GM19324 (cell line): ENCODE results near the gene DYRK3.
A peak's percentile ranks its signal among the peaks of the same experiment; 100 is the strongest.
"Not testable (repeated sequence)": the region's sequence is repeated elsewhere in the genome, so short reads cannot be mapped to it uniquely, and the experiment has no call there.

Source experiments
- ATAC-seq: cut with Tn5 transposase; IDR thresholded peaks from one replicate; pipeline ENCODE4 v1.9.1; 2021; ENCODE audit warnings: mild to moderate bottlenecking, moderate library complexity; ENCODE audit not compliant: unreplicated experiment, low FRiP score

Gene DYRK3

GRCh38 chr1:206635080-206635977 is at the start of gene DYRK3:
Gene DYRK3 (plus strand): TSS chr1:206635536. CDS start chr1:206635704, 168 bp downstream.
- ATAC-seq: peak; percentile 95

- ATAC-seq: no peak
Observed at GRCh38 chr1:206586501-206587445, 48.6 kb upstream of the DYRK3 start.

- ATAC-seq: no peak
Observed at GRCh38 chr1:206587904-206588303, 47.4 kb upstream of the DYRK3 start.

GRCh38 chr1:206588492-206588891 is 46.8 kb upstream of the DYRK3 start:
- no peak for ATAC-seq

GRCh38 chr1:206589206-206589605 is 46.1 kb upstream of the DYRK3 start:
- ATAC-seq: no peak

- ATAC-seq: no peak
Observed at GRCh38 chr1:206590025-206590758, 45.1 kb upstream of the DYRK3 start.

GRCh38 chr1:206591226-206591625 is 44.1 kb upstream of the DYRK3 start:
- ATAC-seq: no peak

GRCh38 chr1:206591696-206592095 is 43.6 kb upstream of the DYRK3 start:
- ATAC-seq: no peak

- ATAC-seq: no peak
Observed at GRCh38 chr1:206593351-206593925, 41.9 kb upstream of the DYRK3 start.

GRCh38 chr1:206595581-206596318 is 39.6 kb upstream of the DYRK3 start:
- ATAC-seq: no peak

- no peak for ATAC-seq
Observed at GRCh38 chr1:206596319-206596666, 39.0 kb upstream of the DYRK3 start.

GRCh38 chr1:206600527-206600926 is 34.8 kb upstream of the DYRK3 start:
- ATAC-seq: no peak

GRCh38 chr1:206604861-206605260 is 30.5 kb upstream of the DYRK3 start:
- no peak for ATAC-seq

- ATAC-seq: no peak
Observed at GRCh38 chr1:206606867-206607266, 28.5 kb upstream of the DYRK3 start.

GRCh38 chr1:206608108-206608698 is 27.1 kb upstream of the DYRK3 start:
- no peak for ATAC-seq

GRCh38 chr1:206609229-206609991 is 25.9 kb upstream of the DYRK3 start:
- ATAC-seq: no peak

GRCh38 chr1:206612129-206612876 is 23.0 kb upstream of the DYRK3 start, which contains the start of gene EIF2D:
Gene EIF2D (minus strand): TSS chr1:206612465. CDS start chr1:206612342, 123 bp downstream.
- peak; percentile 91 for ATAC-seq

GRCh38 chr1:206626396-206626795 is 8.9 kb upstream of the DYRK3 start:
- ATAC-seq: not testable (repeated sequence)
